IMR-90 (cell line): Measurements from ENCODE around the gene CDK5. TPM values are rescaled to one million over a fixed set of nuclear protein-coding genes. Genes with fewer than 3 reads are reported as not detected.
A peak's percentile ranks its signal among the peaks of the same experiment; 100 is the strongest.

Experiments used
- ATAC-seq: fragments of 200-7000 bp; cut with Tn5 transposase; 2 replicates; pipeline ENCODE4 v1.9.1; 2020; ENCODE audit warnings: low read depth, mild to moderate bottlenecking, moderate library complexity
- BruUV-seq: library from RNA; stranded (reverse); fragments of 400-500 nt; replicated peaks from 2 replicates; lab custom pipeline; 2021; lab: Mats Ljungman, UMichigan
- CTCF ChIA-PET: fragments of 300-600 bp; formaldehyde crosslinking; extraction: SDS; loops from one replicate; lab custom pipeline; 2021; ENCODE audit warnings: antibody characterized with exemption; lab: Yijun Ruan, JAX
- POLR2A ChIA-PET: fragments of 300-600 bp; sonication (Branson Sonifier 250); formaldehyde crosslinking; loops from one replicate; lab custom pipeline; 2022; ENCODE audit warnings: antibody characterized with exemption; ENCODE audit not compliant: unreplicated experiment; lab: Charles Lee
- DNase-seq: peaks from one replicate; pipeline ENCODE4 v3.0.0; 2013
- H2AFZ ChIP-seq: replicated peaks from 2 replicates; pipeline ENCODE3; 2013; ENCODE audit warnings: low read length, mild to moderate bottlenecking; ENCODE audit not compliant: poor library complexity
- H2AK5ac ChIP-seq: 2 replicates; pipeline ENCODE4 v1.6.1; 2013; ENCODE audit warnings: low read depth, low read length, inconsistent platforms
- H2AK9ac ChIP-seq: replicated peaks from 2 replicates; pipeline ENCODE3; 2013; ENCODE audit warnings: mild to moderate bottlenecking, low read depth, low read length, moderate library complexity; ENCODE audit not compliant: poor library complexity
- H2BK120ac ChIP-seq: 2 replicates; pipeline ENCODE4 v1.6.1; 2013; ENCODE audit warnings: low read depth, low read length, inconsistent platforms
- H2BK15ac ChIP-seq: 3 replicates; pipeline ENCODE4 v1.6.1; 2013; ENCODE audit warnings: low read depth, low read length, inconsistent platforms
- H2BK20ac ChIP-seq: 2 replicates; pipeline ENCODE4 v1.6.1; 2013; ENCODE audit warnings: low read depth, mild to moderate bottlenecking, inconsistent platforms, low read length, moderate library complexity
- H2BK5ac ChIP-seq: 2 replicates; pipeline ENCODE4 v1.6.1; 2013; ENCODE audit warnings: mild to moderate bottlenecking, low read depth, low read length, inconsistent platforms; ENCODE audit not compliant: poor library complexity, severe bottlenecking
- H3K14ac ChIP-seq: replicated peaks from 2 replicates; pipeline ENCODE4 v1.6.1; 2013; ENCODE audit warnings: low read depth, low read length, inconsistent platforms
- H3K18ac ChIP-seq: 2 replicates; pipeline ENCODE4 v1.6.1; 2013; ENCODE audit warnings: low read depth, low read length, control low read depth
- H3K23ac ChIP-seq: 2 replicates; pipeline ENCODE4 v1.6.1; 2013; ENCODE audit warnings: low read depth, low read length, inconsistent platforms
- H3K27ac ChIP-seq: 2 replicates; pipeline ENCODE4 v1.5.1; 2013; ENCODE audit warnings: mild to moderate bottlenecking, control low read depth, low read length; ENCODE audit not compliant: insufficient read depth
- H3K27me3 ChIP-seq: 2 replicates; pipeline ENCODE4 v1.6.1; 2013; ENCODE audit warnings: low read length; ENCODE audit not compliant: control insufficient read depth, insufficient read depth
- H3K36me3 ChIP-seq: 2 replicates; pipeline ENCODE4 v1.6.1; 2013; ENCODE audit warnings: low read length, mixed read lengths; ENCODE audit not compliant: control insufficient read depth, insufficient read depth
- H3K4ac ChIP-seq: 2 replicates; pipeline ENCODE4 v1.6.1; 2013; ENCODE audit warnings: low read depth, low read length, inconsistent platforms
- H3K4me1 ChIP-seq: 2 replicates; pipeline ENCODE4 v1.6.1; 2013; ENCODE audit warnings: low read length, mixed read lengths; ENCODE audit not compliant: control insufficient read depth, insufficient read depth
- H3K4me2 ChIP-seq: 2 replicates; pipeline ENCODE4 v1.6.1; 2013; ENCODE audit warnings: low read depth, mild to moderate bottlenecking, control low read depth, low read length, moderate library complexity
- H3K4me3 ChIP-seq: 2 replicates; pipeline ENCODE4 v1.5.1; 2013; ENCODE audit warnings: low read depth, mild to moderate bottlenecking, control low read depth, low read length, moderate library complexity; ENCODE audit not compliant: insufficient read depth
- H3K56ac ChIP-seq: 2 replicates; pipeline ENCODE4 v1.6.1; 2013; ENCODE audit warnings: low read length, inconsistent platforms; ENCODE audit not compliant: insufficient read depth; ENCODE audit errors: extremely low read depth
- H3K79me1 ChIP-seq, 2 experiments: 2 replicates each; pipeline ENCODE4 v1.6.1; 2013; ENCODE audit warnings: low read length in 2 of 2, inconsistent platforms in 1 of 2, low read depth in 1 of 2
- H3K9ac ChIP-seq: 2 replicates; pipeline ENCODE4 v1.6.1; 2013; ENCODE audit warnings: low read depth, low read length, control low read depth
- H3K9me1 ChIP-seq: 2 replicates; pipeline ENCODE4 v1.6.1; 2013; ENCODE audit warnings: low read length, inconsistent platforms; ENCODE audit not compliant: insufficient read depth
- H3K9me3 ChIP-seq: 2 replicates; pipeline ENCODE4 v1.6.1; 2013; ENCODE audit warnings: low read length; ENCODE audit not compliant: control insufficient read depth, insufficient read depth
- H4K20me1 ChIP-seq: 2 replicates; pipeline ENCODE4 v1.6.1; 2013; ENCODE audit warnings: low read length, inconsistent platforms; ENCODE audit not compliant: insufficient read depth
- H4K5ac ChIP-seq: 2 replicates; pipeline ENCODE4 v1.6.1; 2013; ENCODE audit warnings: mild to moderate bottlenecking, low read depth, low read length, control low read depth
- H4K8ac ChIP-seq, 2 experiments: 2 replicates each; pipeline ENCODE4 v1.6.1; 2013; ENCODE audit warnings: low read depth in 2 of 2, low read length in 2 of 2, control low read depth in 1 of 2, inconsistent platforms in 1 of 2
- H4K91ac ChIP-seq: 2 replicates; pipeline ENCODE4 v1.6.1; 2013; ENCODE audit warnings: low read depth, low read length, inconsistent platforms; ENCODE audit not compliant: insufficient read depth
- CHD1 ChIP-seq: IDR thresholded peaks from 2 replicates; pipeline ENCODE4 v1.6.1; 2012; ENCODE audit warnings: low read depth, low read length, improper control_type of control experiment
- MAFK ChIP-seq: IDR thresholded peaks from 2 replicates; pipeline ENCODE4 v1.6.1; 2012; ENCODE audit warnings: low read depth, low read length, improper control_type of control experiment
- MXI1 ChIP-seq: IDR thresholded peaks from 2 replicates; pipeline ENCODE4 v1.6.1; 2012; ENCODE audit warnings: low read depth, mild to moderate bottlenecking, low read length, moderate library complexity, borderline replicate concordance
- WGBS, 2 experiments: methylation state at CpG; one replicate each; pipeline versions ENCODE4 v1.1.5 to v1.1.7; 2013; ENCODE audit warnings: missing lambda C conversion rate in 2 of 2; ENCODE audit not compliant: insufficient read length in 1 of 2; ENCODE audit errors: extremely low coverage in 2 of 2; 5-methylcytosine and 5-hydroxymethylcytosine counted together
- dilution Hi-C: fragments of 300-500 bp; cut with HindIII; formaldehyde crosslinking; loops from one replicate; pipeline ENCODE4 v1.14.3; 2018; ENCODE audit warnings: low sequenced_read_pairs; ENCODE audit not compliant: unreplicated experiment
- in situ Hi-C: fragments of 300-500 bp; cut with MboI; formaldehyde crosslinking; loops from 3 replicates; pipeline ENCODE4 v1.14.3; 2019; ENCODE audit warnings: low sequenced_read_pairs, inconsistent platforms, mixed read lengths
- intact Hi-C: fragments of 100-400 bp; cut with micrococcal nuclease; formaldehyde crosslinking; loops from 2 replicates; pipeline ENCODE4 v1.10.0; 2022
- polyA plus RNA-seq, 3 experiments: library from polyadenylated mRNA; depleted of rRNA; stranded (reverse); fragments of >200 nt; gene quantifications; 2 replicates each; pipeline ENCODE4 v1.2.3, GENCODE V29; 2012; ENCODE audit warnings: low replicate concordance in 1 of 3
- total RNA-seq: library from RNA; depleted of rRNA; stranded (reverse); fragments of >200 nt; gene quantifications from 2 replicates; pipeline ENCODE4 v1.2.3, GENCODE V29; 2012

CDK5 gene
- total and polyA plus RNA-seq, 2 of the 4 experiments (the other 2 are of a cell fraction), result 22.4 to 34.8 TPM

DNA sequence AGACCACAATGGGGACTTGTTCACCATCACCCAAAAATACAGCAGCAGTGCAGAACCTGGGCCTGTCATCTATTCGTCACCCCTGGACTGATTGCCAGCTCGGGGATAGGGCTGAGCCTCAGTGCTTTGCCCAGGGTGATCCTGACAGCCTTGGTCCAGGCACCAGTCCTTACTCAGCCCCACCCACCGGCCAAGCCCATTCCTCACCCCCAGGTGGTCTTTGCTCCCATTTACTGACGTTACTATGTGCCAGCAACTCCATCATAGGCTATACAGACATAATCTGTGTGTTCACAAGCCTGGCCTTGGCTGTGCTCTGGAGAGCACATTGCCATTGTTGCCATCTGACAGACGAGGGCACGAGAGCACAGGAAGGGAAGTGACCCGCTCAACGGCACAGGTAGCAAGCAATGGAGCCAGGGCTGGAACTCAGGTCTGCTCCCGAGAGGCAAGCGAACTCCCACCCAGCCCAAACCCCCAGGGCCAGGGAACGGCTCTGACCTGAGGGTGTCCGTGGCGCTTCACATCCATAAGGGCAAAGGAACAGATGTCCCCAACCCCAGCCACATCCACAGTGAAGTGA is 40.2 kb downstream of the CDK5 start:
- in situ Hi-C loops, result no loop called here
- peaks cover 55% of the 10 kb centered on the region for H3K27me3 ChIP-seq
- ATAC-seq, result no peak
- no peak overlapping the region for H2AK5ac ChIP-seq
- H3K14ac ChIP-seq, result no peak overlapping the region
- H4K91ac ChIP-seq, result no peak overlapping the region; the same call in 1 of the 2 replicates
- H3K4me2 ChIP-seq, result no peak overlapping the region; the same call in 1 of the 2 replicates
- intact Hi-C loops, result no loop called here
- H4K20me1 ChIP-seq, result no peaks in the 10 kb centered on the region
- dilution Hi-C loops, result no loop called here
- H2BK15ac ChIP-seq, result no peak overlapping the region
- no peaks in the 10 kb centered on the region for H3K9me3 ChIP-seq
- 65% methylated on average over 4 of the region's 13 CpGs; no CpG with 5 or more reads in 1 of the 2 experiments for WGBS, 2 experiments
- no peaks in the 10 kb centered on the region for H3K36me3 ChIP-seq
- no peaks in the 10 kb centered on the region for H3K9me1 ChIP-seq
- DNase-seq, result no peak
- H3K4ac ChIP-seq, result no peak overlapping the region
- no peak overlapping the region for H3K4me3 ChIP-seq
- no peak overlapping the region for H3K56ac ChIP-seq
- H3K18ac ChIP-seq, result no peak overlapping the region
- no peak for TF ChIP-seq MAFK
- no peak for TF ChIP-seq CHD1
- no peak for TF ChIP-seq MXI1
- H3K79me1 ChIP-seq, result no peaks in the 10 kb centered on the region
- H2BK20ac ChIP-seq, result no peak overlapping the region
- no peak overlapping the region for H4K5ac ChIP-seq
- ChIA-PET POLR2A (no interaction called here), CTCF (no interaction called here)
- H2BK120ac ChIP-seq, result no peak overlapping the region
- H2BK5ac ChIP-seq, result no peak overlapping the region
- no peak overlapping the region for H3K27ac ChIP-seq
- peaks cover 4% of the 10 kb centered on the region; the same call in 1 of the 2 replicates for H3K4me1 ChIP-seq
- peak overlapping the region; percentile 39 for H2AK9ac ChIP-seq
- no peak overlapping the region for H3K23ac ChIP-seq
- H4K8ac ChIP-seq, result no peak overlapping the region
- no peak overlapping the region for H3K9ac ChIP-seq
- no TSS peak for BruUV-seq
- H2AFZ ChIP-seq, result peak overlapping the region; percentile 84
